Head of caudate nucleus (tissue), 42 donors: Measurements from ENCODE around the gene TMEM191B.
"Not testable (repeated sequence)": the region's sequence is repeated elsewhere in the genome, so short reads cannot be mapped to it uniquely, and the experiment has no call there.

ENCODE experiments used
- DNase-seq, 42 donors: peaks; one replicate each; pipeline versions ENCODE4 v3.0.0 to v3.0.0-alpha.2; 2020 to 2021; ENCODE audit warnings: mixed read lengths in 7 of 42
- intact Hi-C: fragments of 100-400 bp; cut with DNase I; formaldehyde crosslinking; loops from one replicate; pipeline ENCODE4 v1.15.0; 2022

The TMEM191B gene

DNA sequence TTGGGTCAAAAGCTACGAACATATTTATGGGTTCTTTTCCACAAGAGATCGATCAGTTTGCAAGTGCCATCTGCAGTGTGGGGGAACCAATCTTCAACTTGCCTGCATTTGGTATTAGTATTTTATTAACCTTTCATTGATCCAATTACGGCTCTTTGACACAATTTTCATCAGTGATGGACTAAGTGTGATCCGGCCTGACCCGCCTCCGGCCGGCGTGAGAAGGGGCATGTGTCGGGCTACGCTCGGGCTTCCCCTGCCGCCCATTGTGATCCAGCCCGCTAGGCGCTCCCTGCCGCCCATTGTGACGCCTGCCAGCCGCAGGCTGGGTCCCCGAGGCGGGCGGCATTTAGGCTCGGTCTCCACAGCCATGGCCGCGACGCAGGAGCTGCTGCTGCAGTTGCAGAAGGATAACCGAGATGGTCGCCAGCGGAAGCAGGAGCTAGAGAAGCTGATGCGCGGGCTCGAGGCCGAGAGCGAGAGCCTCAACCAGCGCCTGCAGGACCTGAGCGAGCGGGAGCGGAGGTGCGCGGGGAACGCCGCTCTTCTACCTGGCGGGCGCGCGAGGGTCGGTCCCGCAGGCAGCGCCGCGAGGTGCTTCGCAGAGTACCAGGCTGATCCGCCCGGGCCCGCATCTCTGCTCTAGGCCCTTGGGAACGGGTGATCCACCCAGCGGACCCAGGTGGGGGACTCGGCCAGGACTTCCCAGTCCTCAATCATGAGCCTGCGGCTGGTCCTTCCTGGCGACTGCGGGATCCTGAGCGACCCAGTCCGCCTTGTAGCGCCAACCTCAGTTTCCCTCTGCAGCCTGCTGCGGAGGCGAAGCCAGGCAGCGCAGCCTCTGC lies at the start of gene TMEM191B:
TMEM191B (plus strand) TSS at position 51 of the 845 bp plus-strand sequence; CDS start at position 230, 179 bp downstream.
- intact Hi-C loops: not testable (repeated sequence)
- DNase-seq: peak in 3 of 42 donors; percentile 8 to 59 (median 8)

DNA sequence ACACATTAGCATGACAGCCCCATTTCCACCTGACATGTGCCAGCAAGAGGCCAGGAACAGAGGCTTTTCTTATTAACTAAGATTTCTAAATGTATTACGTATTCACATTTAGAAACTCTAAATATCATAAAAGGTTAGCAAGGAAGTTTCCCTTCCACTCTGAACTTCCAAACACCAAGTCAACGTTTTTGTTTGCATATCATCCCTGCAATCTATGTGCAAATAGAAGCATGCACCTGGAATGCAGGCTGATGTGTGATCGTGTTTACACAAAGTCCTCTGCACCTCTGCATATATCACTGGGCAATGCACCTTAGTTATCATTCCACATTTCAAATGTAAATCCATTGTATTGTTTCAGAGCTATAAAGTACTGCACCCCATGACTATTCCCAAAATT lies 31.4 kb upstream of the TMEM191B start:
- DNase-seq, intact Hi-C loops: not testable (repeated sequence)

DNA sequence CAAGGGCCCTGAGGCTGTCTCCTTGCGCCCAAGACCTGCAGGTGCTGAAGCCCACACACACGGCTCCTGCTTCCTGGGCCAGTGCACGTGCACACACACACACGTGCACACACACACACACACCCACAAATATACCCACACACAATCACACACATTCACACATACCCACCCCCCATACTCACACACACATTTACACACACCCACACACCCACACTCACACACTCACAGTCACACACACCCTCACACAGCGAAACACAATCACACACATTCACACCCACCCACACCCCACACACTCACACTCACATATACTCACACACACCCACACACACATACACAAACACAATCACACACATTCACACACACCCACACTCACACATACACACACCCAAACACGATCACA lies 16.3 kb upstream of the TMEM191B start:
- intact Hi-C loops: not testable (repeated sequence)

DNA sequence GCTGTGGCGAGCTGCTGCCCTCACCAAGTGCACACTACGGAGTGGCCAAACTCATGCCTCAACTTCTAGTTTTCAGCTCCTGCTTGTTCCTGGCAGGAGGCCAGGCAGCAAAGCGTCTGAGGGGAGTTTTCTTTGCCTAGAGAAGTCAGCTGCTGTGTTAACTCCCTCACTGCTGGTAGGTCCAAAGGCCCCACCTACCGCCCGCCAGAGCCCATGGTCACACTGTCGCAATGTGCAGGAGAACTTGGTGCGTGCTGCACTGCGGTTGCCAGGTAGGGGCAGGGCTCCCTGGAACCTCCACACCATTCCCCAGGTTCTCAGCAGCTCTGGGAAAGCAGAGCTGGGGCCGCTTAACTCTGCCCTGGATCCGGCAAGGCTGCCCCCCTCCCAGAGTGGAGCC lies 15.2 kb upstream of the TMEM191B start:
- DNase-seq: not testable (repeated sequence)

More for the DNA sequence above, 16.3 kb upstream of the TMEM191B start:
- DNase-seq: not testable (repeated sequence)

DNA sequence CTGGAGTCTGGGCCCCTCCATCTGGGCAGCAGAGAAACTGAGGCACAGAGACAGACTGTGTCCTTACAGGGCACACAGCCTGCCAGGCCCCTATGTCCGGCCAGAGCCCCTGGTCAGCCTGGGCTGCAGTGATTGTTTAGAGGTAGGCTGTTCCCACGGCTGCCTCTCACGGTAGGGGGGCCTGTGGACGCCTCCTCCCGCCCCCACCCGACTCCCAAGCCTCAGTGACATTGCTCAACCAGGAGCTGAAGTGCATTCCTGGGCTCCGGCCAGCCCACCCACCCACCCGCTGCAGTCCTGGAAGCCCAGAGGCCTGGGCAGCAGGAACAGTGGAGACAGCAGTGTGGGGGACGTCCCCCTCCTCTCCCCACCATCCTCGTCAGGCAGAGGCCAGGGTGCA lies 14.1 kb upstream of the TMEM191B start:
- intact Hi-C loops, DNase-seq: not testable (repeated sequence)

More for the DNA sequence above, 15.2 kb upstream of the TMEM191B start:
- intact Hi-C loops: not testable (repeated sequence)

DNA sequence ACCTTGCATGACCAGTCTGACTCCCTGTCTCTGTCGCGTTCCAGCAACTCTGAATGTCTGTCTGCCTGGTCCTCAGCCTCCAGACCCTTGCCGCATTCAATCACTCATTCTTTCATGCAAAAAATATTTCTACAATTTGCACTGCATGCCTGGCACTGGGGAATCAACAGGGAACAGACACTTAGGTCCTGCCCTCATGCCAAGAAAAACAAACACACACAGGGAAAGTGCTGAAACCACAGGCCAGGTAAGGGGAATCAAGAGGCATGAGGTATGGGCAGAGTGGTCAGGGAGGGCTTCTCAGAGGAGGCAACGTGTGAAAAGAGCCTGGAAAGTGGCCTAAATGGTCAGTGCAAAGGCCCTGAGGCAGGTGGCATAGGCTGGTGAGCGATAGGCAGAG lies 9.5 kb upstream of the TMEM191B start, which contains the start of gene GGTLC3:
GGTLC3 (minus strand) TSS at position 101 of the 400 bp plus-strand sequence. CDS start 264 bp downstream, outside the sequence.
- intact Hi-C loops, DNase-seq: not testable (repeated sequence)

DNA sequence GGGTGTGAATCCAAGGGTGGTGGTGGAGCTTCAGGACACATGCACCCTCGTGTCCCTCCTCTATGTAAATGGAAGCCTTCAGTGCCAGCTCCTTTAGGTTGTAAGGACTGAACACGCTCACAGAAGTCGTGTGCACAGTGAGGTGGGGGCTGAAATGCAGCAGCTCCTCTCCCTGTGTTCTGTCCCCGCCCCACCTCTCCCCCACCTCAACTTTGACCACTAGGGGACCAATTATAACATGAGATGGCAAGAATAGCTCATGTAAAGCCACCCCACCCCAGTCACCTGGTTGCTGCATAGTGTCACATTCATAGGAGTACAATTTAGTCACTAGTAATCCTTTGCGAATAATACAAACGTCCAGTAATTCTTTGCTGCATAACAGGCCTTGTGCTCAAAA lies 4.8 kb upstream of the TMEM191B start:
- intact Hi-C loops, DNase-seq: not testable (repeated sequence)

DNA sequence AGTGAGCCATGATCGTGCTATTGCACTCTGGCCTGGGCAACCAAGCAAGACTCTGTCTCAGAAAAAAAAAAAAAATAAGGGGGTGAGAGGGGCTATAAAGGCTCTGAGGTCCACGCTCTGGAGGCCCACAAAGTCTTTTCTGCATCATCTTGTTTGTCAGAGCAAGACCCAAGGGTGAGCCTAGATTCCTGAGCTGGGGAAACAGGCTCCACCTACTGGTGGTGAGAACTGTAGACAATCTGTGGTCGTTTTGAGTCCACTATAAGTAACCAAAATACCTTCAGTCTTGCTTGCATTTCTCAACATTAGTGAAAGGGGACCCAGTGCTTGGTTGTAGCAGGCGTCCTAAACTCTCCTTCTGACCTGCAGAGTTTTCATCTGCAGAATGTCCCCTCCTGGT lies 4.3 kb upstream of the TMEM191B start:
- DNase-seq, intact Hi-C loops: not testable (repeated sequence)

DNA sequence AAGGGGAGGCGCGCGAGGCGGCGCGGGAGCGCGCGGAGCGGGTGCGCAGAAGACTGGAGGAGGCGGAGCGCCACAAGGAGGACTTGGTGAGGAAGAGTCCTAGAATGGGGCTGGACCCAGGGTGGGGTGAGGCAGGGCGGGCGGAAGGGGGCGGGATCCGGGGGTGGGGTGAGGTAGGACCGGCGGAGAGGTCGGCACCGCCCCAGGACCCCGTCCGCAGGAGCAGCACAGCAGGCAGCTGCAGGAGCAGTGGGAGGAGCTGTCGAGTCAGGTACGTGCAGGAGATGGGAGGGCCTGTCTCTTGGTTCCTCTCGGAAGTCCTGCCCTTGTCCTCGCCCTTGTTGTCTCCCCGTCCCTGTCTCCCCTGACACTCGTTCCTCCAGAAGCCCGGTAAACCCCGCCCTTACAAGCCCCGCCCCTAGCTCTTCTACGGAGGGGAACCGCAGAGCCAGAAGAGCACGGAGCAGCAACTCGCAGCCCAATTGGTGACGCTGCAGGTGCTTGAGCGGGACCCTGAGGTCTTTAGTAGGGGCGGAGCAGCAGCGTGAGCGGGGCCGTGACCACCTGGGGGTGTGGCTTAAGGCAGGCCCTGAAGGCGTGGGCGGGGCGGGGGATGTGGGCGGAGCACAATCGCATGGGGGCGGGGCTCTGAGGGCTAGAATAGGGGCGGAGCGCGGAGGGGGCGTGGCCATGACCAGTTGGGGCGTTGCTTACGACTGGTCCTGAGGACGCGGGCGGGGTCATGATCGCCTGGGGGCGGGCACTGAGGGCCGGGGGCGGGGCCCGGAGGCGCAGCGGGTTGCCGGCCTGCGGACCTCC lies 1.2 kb downstream of the TMEM191B start:
- intact Hi-C loops: not testable (repeated sequence)
- DNase-seq: peak; percentile 20 to 99 (median 76)

DNA sequence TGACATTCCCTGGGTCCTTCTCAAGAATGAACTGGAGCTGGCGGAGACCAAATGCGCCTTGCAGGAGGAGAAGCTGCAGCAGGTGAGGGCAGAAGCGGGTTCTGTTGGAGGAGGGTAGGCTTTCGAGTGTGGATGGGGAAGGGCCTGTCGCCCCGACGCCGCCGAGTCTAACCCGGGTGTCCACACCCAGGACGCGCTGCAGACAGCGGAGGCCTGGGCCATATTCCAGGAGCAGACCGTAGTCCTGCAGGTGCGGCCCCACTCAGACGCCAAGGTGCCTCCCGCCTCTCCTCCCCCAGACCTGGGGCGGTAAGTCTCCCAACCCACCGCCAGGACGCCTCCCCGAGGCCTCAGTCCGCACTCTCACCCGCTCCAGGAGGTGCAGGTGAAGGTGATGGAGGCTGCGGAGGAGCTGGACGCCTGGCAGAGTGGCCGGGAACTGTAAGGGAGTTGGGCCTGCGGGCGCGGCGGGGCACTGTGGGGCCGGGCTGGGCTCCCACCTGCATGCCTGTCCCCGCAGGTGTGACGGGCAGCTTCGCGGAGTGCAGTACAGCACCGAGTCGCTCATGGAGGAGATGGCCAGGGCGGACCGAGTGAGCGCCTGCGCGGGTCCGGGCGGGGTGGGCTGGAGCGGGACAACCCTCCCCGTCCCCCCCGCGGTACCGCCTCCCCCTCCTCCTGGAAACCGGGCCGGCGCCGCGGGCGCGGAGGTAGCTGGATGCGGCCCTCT lies 2.0 kb downstream of the TMEM191B start:
- intact Hi-C loops: not testable (repeated sequence)
- peak in 1 of 42 donors; percentile 40 for DNase-seq

DNA sequence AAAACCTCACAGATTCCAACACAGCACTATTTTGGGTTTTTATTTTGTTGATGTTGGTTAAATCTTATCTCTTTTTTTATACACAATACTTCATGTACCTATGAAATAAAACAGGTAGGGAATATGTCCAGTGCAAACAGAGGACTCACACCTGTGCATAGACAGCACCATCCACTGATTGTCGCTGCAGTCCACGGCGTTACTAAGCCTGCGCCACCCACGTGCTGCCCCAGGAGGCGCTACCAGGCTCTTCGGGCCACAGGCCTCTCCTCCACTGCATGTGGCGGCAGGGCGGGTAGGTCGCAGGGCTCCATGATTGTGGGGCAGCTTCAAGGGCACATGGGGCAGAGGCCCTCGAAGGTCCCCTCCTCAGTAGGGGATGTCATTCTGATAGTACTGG lies 6.0 kb downstream of the TMEM191B start:
- intact Hi-C loops: not testable (repeated sequence)

DNA sequence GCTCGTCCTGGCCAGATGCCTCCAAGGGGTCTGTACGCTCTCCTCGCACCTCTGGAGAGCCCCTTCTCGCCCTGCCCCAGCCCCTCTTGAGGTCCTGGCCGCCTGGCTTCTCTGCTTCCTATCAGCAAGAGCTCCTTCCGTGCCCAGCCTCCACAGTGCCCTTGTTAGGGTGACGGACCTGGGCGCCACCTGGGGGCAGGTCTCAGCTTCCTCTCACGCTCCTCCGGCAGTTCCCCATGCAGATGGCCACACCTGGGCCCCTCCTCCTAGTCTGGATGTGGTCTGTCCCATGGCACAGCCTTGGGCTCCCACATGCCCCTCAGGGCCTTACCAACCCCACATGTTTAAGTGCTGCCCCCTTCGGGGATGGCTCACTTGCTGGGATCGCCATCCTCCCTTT lies 6.7 kb downstream of the TMEM191B start:
- intact Hi-C loops, DNase-seq: not testable (repeated sequence)

More for the DNA sequence above, 6.0 kb downstream of the TMEM191B start:
- DNase-seq: not testable (repeated sequence)

DNA sequence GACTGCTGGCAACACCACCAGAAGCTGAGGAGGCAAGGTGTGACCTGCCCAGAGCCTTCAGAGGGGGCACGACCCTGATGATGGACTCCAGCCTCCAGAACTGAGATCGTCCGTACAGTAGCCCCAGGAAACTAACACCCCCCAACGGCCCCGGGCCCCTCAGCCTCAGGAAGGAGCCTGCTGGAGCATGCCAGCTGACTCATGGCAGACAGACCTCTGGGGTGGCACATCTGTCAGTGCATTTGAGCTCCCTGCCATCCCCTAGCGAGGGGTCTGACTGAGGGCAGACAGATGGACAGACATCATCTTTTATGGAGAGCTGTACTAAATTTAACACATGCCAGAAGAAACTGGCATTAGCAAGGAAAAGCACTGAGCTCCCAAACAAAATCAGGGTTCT lies 12.4 kb downstream of the TMEM191B start:
- intact Hi-C loops, DNase-seq: not testable (repeated sequence)

DNA sequence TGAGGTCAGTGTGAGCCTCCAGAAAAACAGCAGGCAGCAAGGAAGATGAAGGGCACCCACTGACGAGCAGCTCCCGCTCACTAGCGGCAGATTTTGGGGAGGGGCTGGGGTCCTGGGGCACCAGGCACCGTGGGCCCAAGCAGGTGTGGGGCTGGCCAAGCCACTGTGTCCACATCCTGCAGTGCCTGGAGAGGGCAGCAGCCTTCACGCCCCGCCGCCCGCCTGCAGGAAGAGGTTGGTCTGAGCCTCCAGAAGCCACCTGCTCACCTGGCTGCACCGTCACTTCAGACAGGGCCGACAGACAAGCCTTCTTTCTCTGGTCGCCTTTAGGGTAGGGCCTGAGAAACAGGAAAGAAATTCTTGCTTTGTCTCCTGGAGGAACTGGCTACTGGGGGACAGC lies 15.8 kb downstream of the TMEM191B start:
- intact Hi-C loops, DNase-seq: not testable (repeated sequence)

DNA sequence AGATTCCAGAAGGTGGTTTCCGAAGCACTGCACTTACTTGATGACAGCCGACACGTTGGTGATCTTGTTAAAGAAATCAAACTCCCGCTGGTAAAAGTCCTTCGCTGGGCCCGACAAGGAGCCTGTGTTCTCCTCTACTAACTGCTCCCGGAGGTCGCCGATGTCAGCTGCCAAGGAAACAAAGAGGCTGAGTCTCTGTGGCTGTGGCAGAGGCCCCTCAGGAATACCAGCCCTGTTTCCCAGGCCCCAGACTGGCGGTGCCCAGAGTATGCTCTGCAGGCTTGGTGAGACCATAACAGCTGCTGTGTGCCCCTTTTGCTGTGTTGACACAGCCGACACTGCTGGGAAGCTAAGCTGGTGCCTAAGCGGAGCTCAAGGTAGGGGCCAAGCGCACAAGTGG lies 17.0 kb downstream of the TMEM191B start:
- intact Hi-C loops: not testable (repeated sequence)
- DNase-seq: peak in 8 of 42 donors; percentile 2 to 59 (median 12)

DNA sequence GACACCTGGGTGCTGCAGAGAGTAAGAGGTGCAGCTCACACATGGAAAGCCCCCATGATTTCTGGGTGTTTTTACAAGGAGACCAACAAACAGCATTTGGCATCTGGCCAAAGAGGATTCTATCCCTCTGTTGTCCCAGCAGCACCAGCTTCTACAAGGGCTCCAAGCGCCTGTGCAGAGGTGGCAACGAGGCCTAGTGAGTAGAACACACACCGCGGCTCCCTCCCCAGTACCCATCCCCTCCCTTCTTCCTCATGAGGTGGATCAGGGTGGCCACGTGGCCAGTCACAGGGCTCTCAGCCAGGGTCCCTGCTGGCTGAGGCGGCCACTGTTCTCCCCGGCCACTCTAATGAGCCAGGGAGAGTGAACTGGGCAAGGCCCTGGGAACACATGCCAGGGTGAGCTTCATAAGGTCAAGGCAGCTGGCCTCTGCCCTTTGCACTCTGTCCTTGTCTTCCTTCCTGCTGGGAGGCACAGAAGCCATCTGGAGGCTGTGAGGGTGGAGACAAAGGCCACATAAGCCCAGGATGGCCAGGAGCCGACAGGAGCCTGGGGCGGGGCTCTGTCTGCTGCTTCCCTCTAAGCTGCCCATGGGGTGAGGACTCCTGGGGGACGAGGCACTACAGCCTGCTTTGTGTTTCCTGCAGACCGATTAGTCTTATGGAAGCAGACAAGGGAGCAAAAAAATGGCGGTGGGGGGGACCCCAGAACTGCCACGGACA lies 22.0 kb downstream of the TMEM191B start:
- peak in 3 of 42 donors; percentile 9 to 38 (median 14) for DNase-seq
- intact Hi-C loops: not testable (repeated sequence)

DNA sequence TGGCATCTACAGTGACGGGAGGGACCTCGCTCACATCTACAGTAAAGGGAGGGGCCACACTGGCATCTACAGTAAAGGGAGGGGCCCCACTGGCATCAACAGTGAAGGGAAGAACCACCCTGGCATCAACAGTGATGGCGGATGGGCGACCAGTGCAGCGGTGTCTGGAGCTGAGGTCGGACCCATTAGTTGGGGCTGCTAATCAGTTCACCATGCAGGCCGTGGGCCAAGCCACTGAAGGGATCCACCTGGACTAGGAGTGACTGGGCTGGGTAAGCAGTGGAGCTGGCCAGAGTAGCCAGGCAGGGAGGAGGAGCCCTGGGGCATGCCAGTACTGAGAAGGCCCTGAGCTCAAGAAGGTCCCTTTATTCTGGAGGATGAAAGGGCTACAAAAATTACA lies 23.4 kb downstream of the TMEM191B start:
- intact Hi-C loops, DNase-seq: not testable (repeated sequence)
